ENCODE results near the gene TTC21B. TPM values are rescaled to one million over a fixed set of nuclear protein-coding genes. Genes with fewer than 3 reads are reported as not detected.

The TTC21B gene
- total RNA-seq, 2 donors from 2014 or later = 20.8 to 25.0 TPM

- no peaks in the 10 kb centered on the region for H3K27me3 Mint-ChIP-seq
- no peak overlapping the region for H3K4me3 Mint-ChIP-seq
- H3K27ac Mint-ChIP-seq = peak overlapping the region; percentile 43
- ATAC-seq (no peak), DNase-seq (no peak)
- H3K9me3 ChIP-seq (ENCODE audit: control insufficient read depth, low read length, poor library complexity, severe bottlenecking) = no peaks in the 10 kb centered on the region
- H3K4me1 Mint-ChIP-seq = peaks cover 2% of the 10 kb centered on the region
- peaks cover 7% of the 10 kb centered on the region for H3K36me3 Mint-ChIP-seq (ENCODE audit: low read depth)
These were observed 44.1 kb downstream of the TTC21B start for GRCh38 chr2:165909466-165909865.

GRCh38 chr2:165905854-165906253 is 47.7 kb downstream of the TTC21B start:
- Mint-ChIP-seq H3K27ac (no peak overlapping the region), H3K4me1 (peaks cover 10% of the 10 kb centered on the region), H3K4me3 (no peak overlapping the region), H3K36me3 (ENCODE audit: low read depth) (peaks cover 8% of the 10 kb centered on the region), H3K27me3 (no peaks in the 10 kb centered on the region)
- H3K9me3 ChIP-seq (ENCODE audit: control insufficient read depth, low read length, poor library complexity, severe bottlenecking) = no peaks in the 10 kb centered on the region
- ATAC-seq (no peak), DNase-seq (no peak)

GRCh38 chr2:165905269-165905668 is 48.3 kb downstream of the TTC21B start:
- Mint-ChIP-seq H3K4me3 (no peak overlapping the region), H3K4me1 (peaks cover 10% of the 10 kb centered on the region), H3K27ac (no peak overlapping the region), H3K27me3 (no peaks in the 10 kb centered on the region), H3K36me3 (ENCODE audit: low read depth) (peaks cover 8% of the 10 kb centered on the region)
- DNase-seq = no peak
- no peaks in the 10 kb centered on the region for H3K9me3 ChIP-seq (ENCODE audit: control insufficient read depth, low read length, poor library complexity, severe bottlenecking)
- no peak for ATAC-seq

- Mint-ChIP-seq H3K27ac (no peak overlapping the region), H3K4me3 (no peak overlapping the region), H3K27me3 (no peaks in the 10 kb centered on the region), H3K4me1 (peaks cover 10% of the 10 kb centered on the region), H3K36me3 (ENCODE audit: low read depth) (peaks cover 8% of the 10 kb centered on the region)
- ATAC-seq (no peak), DNase-seq (no peak)
- no peaks in the 10 kb centered on the region for H3K9me3 ChIP-seq (ENCODE audit: control insufficient read depth, low read length, poor library complexity, severe bottlenecking)
These were observed 49.1 kb downstream of the TTC21B start for GRCh38 chr2:165904432-165904831.

- ATAC-seq = no peak
- Mint-ChIP-seq H3K4me3 (no peak overlapping the region), H3K36me3 (ENCODE audit: low read depth) (peaks cover 9% of the 10 kb centered on the region), H3K27ac (no peak overlapping the region), H3K27me3 (no peaks in the 10 kb centered on the region), H3K4me1 (peaks cover 10% of the 10 kb centered on the region)
- no peaks in the 10 kb centered on the region for H3K9me3 ChIP-seq (ENCODE audit: control insufficient read depth, low read length, poor library complexity, severe bottlenecking)
- DNase-seq = no peak
These were observed 50.2 kb downstream of the TTC21B start for GRCh38 chr2:165903406-165903805.

- Mint-ChIP-seq H3K4me3 (peak overlapping the region; percentile 71), H3K36me3 (ENCODE audit: low read depth) (peaks cover 14% of the 10 kb centered on the region)
- no peak for ATAC-seq
These were observed 50.6 kb downstream of the TTC21B start for GRCh38 chr2:165902934-165903333.

GRCh38 chr2:165901620-165902298 is 51.8 kb downstream of the TTC21B start:
- Mint-ChIP-seq H3K36me3 (ENCODE audit: low read depth) (peaks cover 22% of the 10 kb centered on the region), H3K4me3 (no peak overlapping the region), H3K27ac (no peak overlapping the region), H3K27me3 (no peaks in the 10 kb centered on the region), H3K4me1 (peaks cover 14% of the 10 kb centered on the region)
- DNase-seq (no peak), ATAC-seq (no peak)
- no peaks in the 10 kb centered on the region for H3K9me3 ChIP-seq (ENCODE audit: control insufficient read depth, low read length, poor library complexity, severe bottlenecking)

More at GRCh38 chr2:165902934-165903333, 50.6 kb downstream of the TTC21B start:
- Mint-ChIP-seq H3K4me1 (peaks cover 10% of the 10 kb centered on the region), H3K27me3 (no peaks in the 10 kb centered on the region), H3K27ac (no peak overlapping the region)
- DNase-seq = no peak
- H3K9me3 ChIP-seq (ENCODE audit: control insufficient read depth, low read length, poor library complexity, severe bottlenecking) = no peaks in the 10 kb centered on the region

GRCh38 chr2:165899311-165899710 is 54.3 kb downstream of the TTC21B start:
- no peaks in the 10 kb centered on the region for H3K27me3 Mint-ChIP-seq

GRCh38 chr2:165898381-165898780 is 55.2 kb downstream of the TTC21B start:
- Mint-ChIP-seq H3K27me3 (no peaks in the 10 kb centered on the region), H3K4me1 (peaks cover 13% of the 10 kb centered on the region), H3K36me3 (ENCODE audit: low read depth) (peaks cover 26% of the 10 kb centered on the region), H3K4me3 (no peak overlapping the region), H3K27ac (peak overlapping the region; percentile 59)
- DNase-seq = no peak
- H3K9me3 ChIP-seq (ENCODE audit: control insufficient read depth, low read length, poor library complexity, severe bottlenecking) = no peaks in the 10 kb centered on the region
- ATAC-seq = no peak

More at GRCh38 chr2:165899311-165899710, 54.3 kb downstream of the TTC21B start:
- peaks cover 14% of the 10 kb centered on the region for H3K4me1 Mint-ChIP-seq
- no peak overlapping the region for H3K4me3 Mint-ChIP-seq
- ATAC-seq = no peak
- H3K9me3 ChIP-seq (ENCODE audit: control insufficient read depth, low read length, poor library complexity, severe bottlenecking) = no peaks in the 10 kb centered on the region
- peaks cover 21% of the 10 kb centered on the region for H3K36me3 Mint-ChIP-seq (ENCODE audit: low read depth)
- DNase-seq = no peak
- H3K27ac Mint-ChIP-seq = no peak overlapping the region

- H3K27me3 Mint-ChIP-seq = no peaks in the 10 kb centered on the region
These were observed 55.9 kb downstream of the TTC21B start for GRCh38 chr2:165897726-165898125.

GRCh38 chr2:165897074-165897473 is 56.5 kb downstream of the TTC21B start:
- no peaks in the 10 kb centered on the region for H3K27me3 Mint-ChIP-seq
- ATAC-seq (no peak), DNase-seq (no peak)
- H3K4me3 Mint-ChIP-seq = no peak overlapping the region
- H3K27ac Mint-ChIP-seq = no peak overlapping the region
- H3K4me1 Mint-ChIP-seq = peaks cover 5% of the 10 kb centered on the region
- no peaks in the 10 kb centered on the region for H3K9me3 ChIP-seq (ENCODE audit: control insufficient read depth, low read length, poor library complexity, severe bottlenecking)
- peaks cover 26% of the 10 kb centered on the region for H3K36me3 Mint-ChIP-seq (ENCODE audit: low read depth)

More at GRCh38 chr2:165897726-165898125, 55.9 kb downstream of the TTC21B start:
- DNase-seq (no peak), ATAC-seq (no peak)
- H3K4me3 Mint-ChIP-seq = no peak overlapping the region
- H3K9me3 ChIP-seq (ENCODE audit: control insufficient read depth, low read length, poor library complexity, severe bottlenecking) = no peaks in the 10 kb centered on the region
- peaks cover 24% of the 10 kb centered on the region for H3K36me3 Mint-ChIP-seq (ENCODE audit: low read depth)
- H3K4me1 Mint-ChIP-seq = peaks cover 7% of the 10 kb centered on the region
- peak overlapping the region; percentile 59 for H3K27ac Mint-ChIP-seq

GRCh38 chr2:165895974-165896373 is 57.6 kb downstream of the TTC21B start:
- Mint-ChIP-seq H3K4me3 (peak overlapping the region; percentile 15), H3K27me3 (no peaks in the 10 kb centered on the region), H3K27ac (no peak overlapping the region), H3K4me1 (peaks cover 5% of the 10 kb centered on the region), H3K36me3 (ENCODE audit: low read depth) (peaks cover 26% of the 10 kb centered on the region)
- H3K9me3 ChIP-seq (ENCODE audit: control insufficient read depth, low read length, poor library complexity, severe bottlenecking) = no peaks in the 10 kb centered on the region
- DNase-seq = no peak
- no peak for ATAC-seq

- no peaks in the 10 kb centered on the region for H3K9me3 ChIP-seq (ENCODE audit: control insufficient read depth, low read length, poor library complexity, severe bottlenecking)
- no peak overlapping the region for H3K27ac Mint-ChIP-seq
- H3K36me3 Mint-ChIP-seq (ENCODE audit: low read depth) = peaks cover 26% of the 10 kb centered on the region
- no peak for DNase-seq
- ATAC-seq = no peak
- peaks cover 12% of the 10 kb centered on the region for H3K4me1 Mint-ChIP-seq
- no peaks in the 10 kb centered on the region for H3K27me3 Mint-ChIP-seq
- H3K4me3 Mint-ChIP-seq = no peak overlapping the region
These were observed 60.0 kb downstream of the TTC21B start for GRCh38 chr2:165893556-165893955.

- H3K9me3 ChIP-seq (ENCODE audit: control insufficient read depth, low read length, poor library complexity, severe bottlenecking) = no peaks in the 10 kb centered on the region
- DNase-seq = no peak
- Mint-ChIP-seq H3K36me3 (ENCODE audit: low read depth) (peaks cover 16% of the 10 kb centered on the region), H3K4me3 (no peak overlapping the region), H3K4me1 (peaks cover 11% of the 10 kb centered on the region), H3K27ac (no peak overlapping the region), H3K27me3 (no peaks in the 10 kb centered on the region)
- no peak for ATAC-seq
These were observed 61.0 kb downstream of the TTC21B start for GRCh38 chr2:165892526-165892925.
